Activated CD4-positive, alpha-beta T cell treated with anti-CD3 and anti-CD28 coated beads for 36 hours (primary cell): ENCODE results near the gene DUSP18. TPM values are rescaled to one million over a fixed set of nuclear protein-coding genes. Genes with fewer than 3 reads are reported as not detected.
"Not testable (repeated sequence)": the region's sequence is repeated elsewhere in the genome, so short reads cannot be mapped to it uniquely, and the experiment has no call there.

Experiments used
- ATAC-seq: fragments of 200-7000 bp; cut with Tn5 transposase; one replicate; pipeline ENCODE4 v1.10.0; 2021; ENCODE audit warnings: mild to moderate bottlenecking, moderate library complexity
- CTCF ChIA-PET: fragments of 350-600 bp; sonication (Branson Sonifier 250); formaldehyde crosslinking; loops from one replicate; lab custom pipeline; 2021; ENCODE audit warnings: antibody characterized with exemption; lab: Charles Lee
- POLR2A ChIA-PET: fragments of 350-600 bp; sonication (Branson Sonifier 250); formaldehyde crosslinking; loops from one replicate; lab custom pipeline; 2021; ENCODE audit warnings: antibody characterized with exemption, inconsistent platforms; lab: Charles Lee
- DNase-seq: peaks from one replicate; pipeline ENCODE4 v3.0.0-alpha.2; 2020
- H3K27ac Mint-ChIP-seq: one replicate; pipeline ENCODE4 v1.8.0; 2021; ENCODE audit warnings: mixed read lengths
- H3K27me3 Mint-ChIP-seq: one replicate; pipeline ENCODE4 v1.8.0; 2021; ENCODE audit warnings: mixed read lengths
- H3K36me3 Mint-ChIP-seq: one replicate; pipeline ENCODE4 v1.8.0; 2021; ENCODE audit warnings: low read depth, mixed read lengths
- H3K4me1 Mint-ChIP-seq: one replicate; pipeline ENCODE4 v1.8.0; 2021; ENCODE audit warnings: mixed read lengths
- H3K4me3 Mint-ChIP-seq: one replicate; pipeline ENCODE4 v1.8.0; 2021; ENCODE audit warnings: mild to moderate bottlenecking, moderate library complexity, mixed read lengths
- H3K9me3 Mint-ChIP-seq: one replicate; pipeline ENCODE4 v1.8.0; 2021; ENCODE audit warnings: low read depth, mixed read lengths
- intact Hi-C, 2 experiments: fragments of 100-400 bp; cut with DNase I in 1 of 2; cut with micrococcal nuclease in 1 of 2; formaldehyde crosslinking; loops; one replicate each; pipeline versions ENCODE4 v1.14.2 to v1.15.1; 2022 to 2024; cut with DNase I, micrococcal nuclease
- total RNA-seq, 2 experiments: library from RNA; stranded (reverse); gene quantifications; one replicate each; pipeline ENCODE4 v1.2.3, GENCODE V29; 2021

The DUSP18 gene
- total RNA-seq, 2 experiments from 2014 or later = 7.8 to 8.5 TPM

DNA sequence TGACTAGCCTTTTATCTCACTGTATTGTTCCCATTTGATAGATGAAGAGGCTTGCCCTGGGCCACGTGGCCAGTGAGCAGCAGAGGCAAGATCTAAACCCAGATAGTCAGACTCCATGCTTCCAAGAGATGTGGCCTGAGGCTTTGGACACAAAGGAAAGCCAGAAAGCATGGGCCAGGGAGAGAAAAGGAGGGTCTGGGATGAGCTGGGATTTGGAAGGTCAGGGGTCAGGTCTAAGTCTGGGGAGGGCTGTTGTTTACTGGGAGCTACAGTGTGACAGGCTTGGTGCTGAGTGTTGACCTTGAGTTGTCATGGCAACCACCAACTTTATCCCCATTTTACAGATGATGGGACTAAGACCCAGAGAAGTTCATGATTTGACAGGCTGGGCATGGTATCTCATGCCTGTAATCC lies 30.0 kb downstream of the DUSP18 start:
- POLR2A ChIA-PET = no interaction called here
- CTCF ChIA-PET = interaction anchor here (7.0 kb wide), 1 partner anchor 119 kb away, joined by 97 read pairs; no protein-coding TSS in a partner anchor
- intact Hi-C loops = loop anchor here in 1 of 2 experiments (5.0 kb wide), 1 partner anchor 650 kb away; no protein-coding TSS in a partner anchor
- H3K4me3 Mint-ChIP-seq = peak overlapping the region; percentile 75
- H3K9me3 Mint-ChIP-seq = peaks cover 4% of the 10 kb centered on the region
- DNase-seq = no peak
- no peak overlapping the region for H3K27ac Mint-ChIP-seq
- H3K36me3 Mint-ChIP-seq = peaks cover 7% of the 10 kb centered on the region
- H3K4me1 Mint-ChIP-seq = peaks cover 23% of the 10 kb centered on the region
- no peak for ATAC-seq
- H3K27me3 Mint-ChIP-seq = no peaks in the 10 kb centered on the region

- intact Hi-C loops = loop anchor here in 1 of 2 experiments (5.0 kb wide), 1 partner anchor 651 kb away; no protein-coding TSS in a partner anchor
- CTCF ChIA-PET = interaction anchor here (0.9 to 7.0 kb wide), 6 partner anchors 12 to 284 kb away, joined by 3 to 97 read pairs (median 6); no protein-coding TSS in a partner anchor
- DNase-seq = peak; percentile 46
- Mint-ChIP-seq H3K4me1 (peaks cover 22% of the 10 kb centered on the region), H3K27me3 (no peaks in the 10 kb centered on the region), H3K4me3 (peak overlapping the region; percentile 75), H3K9me3 (peaks cover 4% of the 10 kb centered on the region), H3K36me3 (peaks cover 7% of the 10 kb centered on the region), H3K27ac (peak overlapping the region; percentile 76)
- no peak for ATAC-seq
- POLR2A ChIA-PET = interaction anchor here (0.6 to 1.5 kb wide), 4 partner anchors 8 to 446 kb away, joined by 3 to 9 read pairs (median 5); no protein-coding TSS in a partner anchor
These were observed 31.2 kb downstream of the DUSP18 start for GRCh38 chr22:30636226-30637077.

DNA sequence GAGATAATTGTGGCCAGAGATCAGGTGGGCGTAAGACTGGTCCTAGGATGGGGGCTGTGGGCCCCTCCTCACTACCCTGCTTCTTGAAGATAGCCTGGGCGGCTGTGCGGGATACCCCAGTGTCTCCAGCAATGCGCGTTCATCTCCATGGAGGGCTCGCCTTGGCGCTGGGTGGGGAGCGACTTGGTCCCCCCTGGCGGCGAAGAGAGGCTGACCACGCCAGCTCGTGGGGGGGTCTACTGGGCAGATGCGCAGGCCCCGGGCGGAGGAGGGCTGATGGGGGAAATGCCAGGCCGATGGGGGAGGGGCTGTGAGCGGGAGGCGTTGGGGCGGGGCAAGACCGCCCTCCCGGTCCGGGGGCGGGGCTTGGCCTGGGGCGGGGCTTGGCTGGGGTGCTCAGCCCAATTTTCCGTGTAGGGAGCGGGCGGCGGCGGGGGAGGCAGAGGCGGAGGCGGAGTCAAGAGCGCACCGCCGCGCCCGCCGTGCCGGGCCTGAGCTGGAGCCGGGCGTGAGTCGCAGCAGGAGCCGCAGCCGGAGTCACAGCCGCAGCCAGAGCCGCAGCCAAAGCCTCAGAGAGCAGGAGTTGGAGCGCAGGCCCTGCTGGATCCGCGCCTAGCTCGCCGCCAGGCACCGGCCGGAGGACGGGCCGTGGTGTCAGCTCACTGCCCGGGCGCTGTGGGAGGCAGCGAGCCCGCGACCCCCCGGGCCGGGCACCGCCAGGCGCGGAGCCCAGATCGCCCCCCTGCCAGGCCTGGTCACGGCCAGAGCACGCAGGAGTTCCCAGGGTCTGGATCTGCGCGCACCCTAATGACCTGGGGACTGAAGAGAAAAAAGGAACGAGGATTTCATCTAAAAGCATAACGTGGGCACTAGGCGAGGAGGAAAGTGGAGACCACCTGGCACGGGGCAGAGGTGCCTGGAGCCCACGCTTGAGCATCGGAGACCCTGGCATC lies 32.1 kb downstream of the DUSP18 start, which contains the start of gene SLC35E4:
Gene SLC35E4, plus strand, starts transcription at position 509 of the 953 bp plus-strand sequence. CDS start 670 bp downstream, outside the sequence.
- ChIA-PET POLR2A (interaction anchor here (0.6 to 1.5 kb wide), 5 partner anchors 9 to 447 kb away, joined by 3 to 9 read pairs (median 3); no protein-coding TSS in a partner anchor), CTCF (interaction anchor here (0.5 to 7.0 kb wide), 26 partner anchors 8 to 524 kb away, joined by 3 to 97 read pairs (median 5); partner anchors contain the start of gene DUSP18)
- H3K27ac Mint-ChIP-seq = peak within 1 kb of the TSS; percentile 84
- peak within 1 kb of the TSS; percentile 75 for H3K4me3 Mint-ChIP-seq
- H3K9me3 Mint-ChIP-seq = peaks cover 4% of the 10 kb centered on the region
- peak; percentile 86 for ATAC-seq
- intact Hi-C loops = loop anchor here (1.0 to 5.0 kb wide), 10 partner anchors 9 to 652 kb away; partner anchors contain the start of genes DUSP18 (in 1 of the 2), MORC2 (in 1 of the 2), OSBP2 (in 1 of the 2) and TUG1 (in 1 of the 2)
- peaks cover 22% of the 10 kb centered on the region for H3K4me1 Mint-ChIP-seq
- H3K36me3 Mint-ChIP-seq = peaks cover 7% of the 10 kb centered on the region
- DNase-seq = peak; percentile 98
- H3K27me3 Mint-ChIP-seq = no peaks in the 10 kb centered on the region

GRCh38 chr22:30634471-30635233 lies 33.0 kb downstream of the DUSP18 start:
- H3K4me1 Mint-ChIP-seq = peaks cover 22% of the 10 kb centered on the region
- DNase-seq (peak; percentile 95), ATAC-seq (peak; percentile 77)
- ChIA-PET CTCF (interaction anchor here (0.5 to 7.0 kb wide), 34 partner anchors 9 to 591 kb away, joined by 3 to 97 read pairs (median 5); partner anchors contain the start of genes DUSP18 and LIMK2), POLR2A (interaction anchor here (0.6 to 1.4 kb wide), 3 partner anchors 109 to 489 kb away, joined by 3 to 8 read pairs (median 3); no protein-coding TSS in a partner anchor)
- peaks cover 7% of the 10 kb centered on the region for H3K36me3 Mint-ChIP-seq
- H3K27ac Mint-ChIP-seq = peak overlapping the region; percentile 84
- H3K27me3 Mint-ChIP-seq = no peaks in the 10 kb centered on the region
- intact Hi-C loops = loop anchor here (1.0 to 5.0 kb wide), 12 partner anchors 10 to 653 kb away; partner anchors contain the start of genes DUSP18 (in 2 of the 2), OSBP2 (in 2 of the 2), MORC2 (in 1 of the 2) and TUG1 (in 1 of the 2)
- peaks cover 4% of the 10 kb centered on the region for H3K9me3 Mint-ChIP-seq
- peak overlapping the region; percentile 75 for H3K4me3 Mint-ChIP-seq

GRCh38 chr22:30631469-30631868 lies 36.2 kb downstream of the DUSP18 start:
- H3K9me3 Mint-ChIP-seq, H3K4me3 Mint-ChIP-seq, POLR2A ChIA-PET, H3K27ac Mint-ChIP-seq, H3K36me3 Mint-ChIP-seq, intact Hi-C loops, CTCF ChIA-PET, DNase-seq, ATAC-seq, H3K27me3 Mint-ChIP-seq: not testable (repeated sequence)
- peaks cover 13% of the 10 kb centered on the region for H3K4me1 Mint-ChIP-seq

- H3K4me3 Mint-ChIP-seq = no peak overlapping the region
- ChIA-PET POLR2A (no interaction called here), CTCF (interaction anchor here (0.6 to 1.3 kb wide), 4 partner anchors 22 to 379 kb away, joined by 4 to 5 read pairs (median 4); partner anchors contain the start of gene TCN2)
- no peaks in the 10 kb centered on the region for H3K36me3 Mint-ChIP-seq
- ATAC-seq = no peak
- intact Hi-C loops = no loop called here
- H3K27me3 Mint-ChIP-seq = no peaks in the 10 kb centered on the region
- H3K4me1 Mint-ChIP-seq = no peaks in the 10 kb centered on the region
- DNase-seq = no peak
- no peak overlapping the region for H3K27ac Mint-ChIP-seq
- H3K9me3 Mint-ChIP-seq = no peaks in the 10 kb centered on the region
These were observed 39.2 kb downstream of the DUSP18 start for GRCh38 chr22:30628491-30628890.

GRCh38 chr22:30627471-30627870 lies 40.2 kb downstream of the DUSP18 start:
- Mint-ChIP-seq H3K9me3 (no peaks in the 10 kb centered on the region), H3K36me3 (no peaks in the 10 kb centered on the region), H3K27me3 (no peaks in the 10 kb centered on the region), H3K4me1 (no peaks in the 10 kb centered on the region), H3K4me3 (no peak overlapping the region), H3K27ac (no peak overlapping the region)
- DNase-seq = no peak
- POLR2A ChIA-PET = no interaction called here
- CTCF ChIA-PET = interaction anchor here (0.7 to 1.0 kb wide), 2 partner anchors 128 to 904 kb away, joined by 3 to 4 read pairs; no protein-coding TSS in a partner anchor
- intact Hi-C loops = no loop called here
- ATAC-seq = no peak

GRCh38 chr22:30626413-30626812 lies 41.3 kb downstream of the DUSP18 start:
- CTCF ChIA-PET = interaction anchor here (1.5 kb wide), 1 partner anchor 8 kb away, joined by 9 read pairs; no protein-coding TSS in a partner anchor
- Mint-ChIP-seq H3K4me1 (no peaks in the 10 kb centered on the region), H3K4me3 (no peak overlapping the region), H3K36me3 (no peaks in the 10 kb centered on the region), H3K9me3 (no peaks in the 10 kb centered on the region), H3K27me3 (no peaks in the 10 kb centered on the region), H3K27ac (no peak overlapping the region)
- ATAC-seq = no peak
- DNase-seq = no peak
- intact Hi-C loops = no loop called here
- POLR2A ChIA-PET = no interaction called here

DNA sequence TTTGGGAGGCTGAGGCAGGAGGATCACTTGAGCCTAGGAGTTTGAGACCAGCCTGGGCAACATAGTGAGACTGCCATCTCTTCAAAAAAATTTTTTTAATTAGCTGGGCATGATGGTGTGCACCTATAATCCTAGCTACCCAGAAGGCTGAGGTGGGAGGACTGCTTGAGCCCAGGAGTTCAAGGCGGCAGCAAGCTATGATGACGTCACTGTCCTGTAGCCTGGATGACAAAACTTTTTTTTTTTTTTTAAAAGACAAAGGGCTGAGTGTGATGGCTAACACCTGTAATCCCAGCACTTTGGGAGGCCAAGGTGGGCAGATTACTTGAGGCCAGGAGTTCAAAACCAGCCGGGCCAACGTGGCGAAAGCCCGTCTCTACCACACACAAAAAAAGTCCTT lies 47.8 kb downstream of the DUSP18 start:
- H3K9me3 Mint-ChIP-seq, H3K36me3 Mint-ChIP-seq, intact Hi-C loops, H3K4me1 Mint-ChIP-seq, POLR2A ChIA-PET, H3K4me3 Mint-ChIP-seq, DNase-seq, H3K27ac Mint-ChIP-seq, ATAC-seq, H3K27me3 Mint-ChIP-seq: not testable (repeated sequence)
- CTCF ChIA-PET = interaction anchor here (0.6 to 1.4 kb wide), 5 partner anchors 14 to 294 kb away, joined by 3 to 6 read pairs (median 3); no protein-coding TSS in a partner anchor
